ENCODE measurements around the gene LRIG1. TPM values are rescaled to one million over a fixed set of nuclear protein-coding genes. Genes with fewer than 3 reads are reported as not detected.

Gene LRIG1
- total RNA-seq, 1 donor from 2014 or later, result 30.2 TPM

GRCh38 chr3:66482018-66482404 lies 18.8 kb downstream of the LRIG1 start:
- DNase-seq, result no peak
- no peaks in the 10 kb centered on the region for H3K27me3 Mint-ChIP-seq (ENCODE audit: unreplicated experiment)
- H3K36me3 Mint-ChIP-seq (ENCODE audit: unreplicated experiment), result no peaks in the 10 kb centered on the region
- peaks cover 17% of the 10 kb centered on the region for H3K9me3 Mint-ChIP-seq (ENCODE audit: unreplicated experiment)
- no peak for TF ChIP-seq CTCF (IDR thresholded peaks at IDR 0.05; ENCODE audit: partially characterized antibody, unreplicated experiment)
- no peak overlapping the region for H3K4me3 Mint-ChIP-seq (ENCODE audit: unreplicated experiment)
- H3K27ac Mint-ChIP-seq (ENCODE audit: unreplicated experiment), result peak overlapping the region; percentile 68
- peaks cover 61% of the 10 kb centered on the region for H3K4me1 Mint-ChIP-seq (ENCODE audit: low read depth, unreplicated experiment)

DNA sequence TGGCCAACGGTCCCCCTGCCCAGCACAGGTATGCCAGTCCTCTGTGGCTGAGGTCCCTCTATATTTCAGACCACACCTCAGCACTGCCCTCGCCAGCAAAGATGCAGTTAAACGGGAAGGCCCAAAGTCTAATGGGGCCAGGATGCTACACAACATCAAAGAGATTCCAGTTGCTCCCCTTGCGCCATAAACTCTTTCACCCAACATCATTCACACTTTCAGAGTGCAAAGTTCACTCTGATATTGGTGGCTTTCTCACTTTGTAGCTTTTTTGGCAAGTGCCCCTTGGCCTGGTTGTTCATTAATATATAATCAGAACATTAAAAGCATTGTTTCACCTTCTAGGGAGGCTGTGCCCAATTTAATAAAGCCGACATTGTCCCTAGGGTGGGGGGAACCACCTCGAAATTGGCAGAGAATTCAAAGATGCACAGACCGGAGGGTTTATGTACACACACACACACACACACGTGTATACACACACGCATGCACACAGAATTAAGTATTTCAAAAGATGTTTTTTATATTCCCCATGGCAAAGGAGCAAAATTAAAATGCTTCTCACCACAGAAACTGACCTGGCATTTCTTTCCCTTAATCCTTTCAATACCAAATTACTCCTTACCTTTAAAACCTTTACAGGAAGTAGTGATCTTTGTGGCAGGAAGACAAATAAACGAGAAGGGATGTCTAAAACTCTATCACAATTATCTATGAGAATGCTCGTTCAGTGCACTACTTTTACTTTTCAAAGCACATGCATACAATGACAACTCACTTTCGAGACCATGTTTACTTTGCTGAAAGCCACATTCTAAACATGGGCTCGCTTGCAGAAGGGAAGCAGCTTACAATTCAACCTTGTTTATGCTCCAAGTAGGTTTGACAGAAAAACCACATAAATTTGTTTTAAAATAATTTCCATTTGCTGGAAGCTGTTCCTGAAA lies 19.5 kb downstream of the LRIG1 start:
- no peak for TF ChIP-seq CTCF (IDR thresholded peaks at IDR 0.05; ENCODE audit: partially characterized antibody, unreplicated experiment)
- Mint-ChIP-seq H3K4me1 (ENCODE audit: low read depth, unreplicated experiment) (peaks cover 55% of the 10 kb centered on the region), H3K27ac (ENCODE audit: unreplicated experiment) (peak overlapping the region; percentile 60), H3K27me3 (ENCODE audit: unreplicated experiment) (no peaks in the 10 kb centered on the region), H3K36me3 (ENCODE audit: unreplicated experiment) (no peaks in the 10 kb centered on the region), H3K9me3 (ENCODE audit: unreplicated experiment) (peaks cover 17% of the 10 kb centered on the region), H3K4me3 (ENCODE audit: unreplicated experiment) (no peak overlapping the region)
- DNase-seq, result no peak

DNA sequence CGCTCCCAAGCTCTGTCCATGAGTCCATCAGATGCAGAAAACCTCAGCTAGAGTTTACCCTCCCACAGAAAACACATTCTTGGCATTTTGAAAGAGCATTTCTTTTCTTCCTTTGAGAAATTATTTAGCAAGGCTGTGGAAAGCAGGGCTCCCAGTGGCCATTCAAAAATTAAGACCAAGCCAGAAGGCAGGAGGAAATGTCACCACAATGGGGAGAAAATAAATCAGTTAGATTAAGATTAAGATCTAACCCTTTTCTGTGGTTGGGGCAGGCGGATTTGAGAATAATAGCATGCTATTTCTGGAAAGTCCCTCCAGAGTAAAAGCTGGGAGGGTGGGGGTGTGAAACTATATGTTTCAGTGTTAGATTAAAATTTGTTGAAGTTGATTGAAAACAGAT lies 20.2 kb downstream of the LRIG1 start:
- no peak for TF ChIP-seq CTCF (IDR thresholded peaks at IDR 0.05; ENCODE audit: partially characterized antibody, unreplicated experiment)
- no peak overlapping the region for H3K4me3 Mint-ChIP-seq (ENCODE audit: unreplicated experiment)
- H3K27ac Mint-ChIP-seq (ENCODE audit: unreplicated experiment), result no peak overlapping the region
- no peak for DNase-seq
- no peaks in the 10 kb centered on the region for H3K27me3 Mint-ChIP-seq (ENCODE audit: unreplicated experiment)
- peaks cover 14% of the 10 kb centered on the region for H3K9me3 Mint-ChIP-seq (ENCODE audit: unreplicated experiment)
- H3K36me3 Mint-ChIP-seq (ENCODE audit: unreplicated experiment), result no peaks in the 10 kb centered on the region
- H3K4me1 Mint-ChIP-seq (ENCODE audit: low read depth, unreplicated experiment), result peaks cover 48% of the 10 kb centered on the region

GRCh38 chr3:66479532-66479947 lies 21.3 kb downstream of the LRIG1 start:
- TF ChIP-seq CTCF (IDR thresholded peaks at IDR 0.05; ENCODE audit: partially characterized antibody, unreplicated experiment), result no peak
- Mint-ChIP-seq H3K36me3 (ENCODE audit: unreplicated experiment) (no peaks in the 10 kb centered on the region), H3K4me3 (ENCODE audit: unreplicated experiment) (no peak overlapping the region), H3K9me3 (ENCODE audit: unreplicated experiment) (peaks cover 10% of the 10 kb centered on the region), H3K27me3 (ENCODE audit: unreplicated experiment) (no peaks in the 10 kb centered on the region), H3K27ac (ENCODE audit: unreplicated experiment) (peak overlapping the region; percentile 73), H3K4me1 (ENCODE audit: low read depth, unreplicated experiment) (peaks cover 42% of the 10 kb centered on the region)
- no peak for DNase-seq

GRCh38 chr3:66478960-66479359 lies 21.9 kb downstream of the LRIG1 start:
- H3K27me3 Mint-ChIP-seq (ENCODE audit: unreplicated experiment), result no peaks in the 10 kb centered on the region
- H3K27ac Mint-ChIP-seq (ENCODE audit: unreplicated experiment), result peak overlapping the region; percentile 73
- DNase-seq, result no peak
- H3K4me1 Mint-ChIP-seq (ENCODE audit: low read depth, unreplicated experiment), result peaks cover 37% of the 10 kb centered on the region
- peak overlapping the region; percentile 66 for H3K4me3 Mint-ChIP-seq (ENCODE audit: unreplicated experiment)
- peaks cover 7% of the 10 kb centered on the region for H3K9me3 Mint-ChIP-seq (ENCODE audit: unreplicated experiment)
- no peak for TF ChIP-seq CTCF (IDR thresholded peaks at IDR 0.05; ENCODE audit: partially characterized antibody, unreplicated experiment)
- no peaks in the 10 kb centered on the region for H3K36me3 Mint-ChIP-seq (ENCODE audit: unreplicated experiment)
